Activated T-cell treated with anti-CD3 and anti-CD28 coated beads for 24 hours (primary cell): ENCODE results near the gene TRIM68.

Source experiments
- DNase-seq: peaks from one replicate; pipeline ENCODE4 v3.0.0-alpha.2; 2020; ENCODE audit warnings: low read depth

Gene TRIM68

GRCh38 chr11:4607781-4608666 is at the start of gene TRIM68:
Gene TRIM68 (minus strand): TSS chr11:4608231. CDS start chr11:4605504, 2,727 bp downstream.
- DNase-seq: peak; percentile 93

- no peak for DNase-seq
Observed at GRCh38 chr11:4654635-4655369, 46.8 kb upstream of the TRIM68 start.

- no peak for DNase-seq
Observed at GRCh38 chr11:4647766-4648165, 39.7 kb upstream of the TRIM68 start.

GRCh38 chr11:4645974-4646373 is 37.9 kb upstream of the TRIM68 start:
- no peak for DNase-seq

- no peak for DNase-seq
Observed at GRCh38 chr11:4644233-4644632, 36.2 kb upstream of the TRIM68 start.

- no peak for DNase-seq
Observed at GRCh38 chr11:4643682-4644081, 35.7 kb upstream of the TRIM68 start, which contains the start of gene OR51E1. Gene OR51E1 (plus strand): TSS chr11:4643982. CDS start chr11:4652527, 8,545 bp downstream.

GRCh38 chr11:4643076-4643475 is 35.0 kb upstream of the TRIM68 start:
- no peak for DNase-seq

- no peak for DNase-seq
Observed at GRCh38 chr11:4642043-4642442, 34.0 kb upstream of the TRIM68 start.

- DNase-seq: no peak
Observed at GRCh38 chr11:4641501-4641900, 33.5 kb upstream of the TRIM68 start.

- no peak for DNase-seq
Observed at GRCh38 chr11:4639931-4640330, 31.9 kb upstream of the TRIM68 start.

- DNase-seq: no peak
Observed at GRCh38 chr11:4637662-4638047, 29.6 kb upstream of the TRIM68 start.

GRCh38 chr11:4636962-4637661 is 29.1 kb upstream of the TRIM68 start, which contains the start of gene OR51D1:
Gene OR51D1 (plus strand): TSS chr11:4637477. CDS start chr11:4639791, 2,314 bp downstream.
- DNase-seq: peak; percentile 60

GRCh38 chr11:4636136-4636535 is 28.1 kb upstream of the TRIM68 start:
- no peak for DNase-seq

- DNase-seq: no peak
Observed at GRCh38 chr11:4626207-4627099, 18.4 kb upstream of the TRIM68 start.

- no peak for DNase-seq
Observed at GRCh38 chr11:4619514-4619913, 11.5 kb upstream of the TRIM68 start.

- no peak for DNase-seq
Observed at GRCh38 chr11:4615856-4616444, 7.9 kb upstream of the TRIM68 start.

- DNase-seq: no peak
Observed at GRCh38 chr11:4611986-4612385, 4.0 kb upstream of the TRIM68 start.

GRCh38 chr11:4610258-4610935 is 2.4 kb upstream of the TRIM68 start:
- DNase-seq: no peak

GRCh38 chr11:4607096-4607495 is 935 bp downstream of the TRIM68 start:
- DNase-seq: no peak
